ENCODE results near the gene SERPINB4.

DNA sequence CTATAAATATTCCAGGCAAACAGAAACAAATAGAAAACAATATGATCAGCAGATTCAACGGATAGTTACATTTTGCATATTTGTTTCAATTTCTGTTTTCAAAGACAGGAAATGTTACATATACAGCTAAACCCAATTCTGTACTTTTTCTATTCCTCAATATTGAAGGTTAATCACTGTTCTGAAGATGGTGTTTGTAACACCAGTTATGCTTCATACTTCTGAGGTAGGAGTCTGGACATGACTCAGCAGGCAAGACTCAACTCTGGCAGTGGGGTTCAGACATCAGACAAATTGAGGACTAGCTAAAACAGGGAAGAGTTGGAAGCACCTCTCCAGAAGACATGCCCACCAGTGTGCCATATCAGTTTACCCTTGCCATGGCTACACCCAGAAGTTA, 40.3 kb downstream of the SERPINB4 start:
- TF ChIP-seq, protein P1, sequence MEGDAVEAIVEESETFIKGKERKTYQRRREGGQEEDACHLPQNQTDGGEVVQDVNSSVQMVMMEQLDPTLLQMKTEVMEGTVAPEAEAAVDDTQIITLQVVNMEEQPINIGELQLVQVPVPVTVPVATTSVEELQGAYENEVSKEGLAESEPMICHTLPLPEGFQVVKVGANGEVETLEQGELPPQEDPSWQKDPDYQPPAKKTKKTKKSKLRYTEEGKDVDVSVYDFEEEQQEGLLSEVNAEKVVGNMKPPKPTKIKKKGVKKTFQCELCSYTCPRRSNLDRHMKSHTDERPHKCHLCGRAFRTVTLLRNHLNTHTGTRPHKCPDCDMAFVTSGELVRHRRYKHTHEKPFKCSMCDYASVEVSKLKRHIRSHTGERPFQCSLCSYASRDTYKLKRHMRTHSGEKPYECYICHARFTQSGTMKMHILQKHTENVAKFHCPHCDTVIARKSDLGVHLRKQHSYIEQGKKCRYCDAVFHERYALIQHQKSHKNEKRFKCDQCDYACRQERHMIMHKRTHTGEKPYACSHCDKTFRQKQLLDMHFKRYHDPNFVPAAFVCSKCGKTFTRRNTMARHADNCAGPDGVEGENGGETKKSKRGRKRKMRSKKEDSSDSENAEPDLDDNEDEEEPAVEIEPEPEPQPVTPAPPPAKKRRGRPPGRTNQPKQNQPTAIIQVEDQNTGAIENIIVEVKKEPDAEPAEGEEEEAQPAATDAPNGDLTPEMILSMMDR (IDR thresholded peaks at IDR 0.05), result no peak
- no peak for TF ChIP-seq POLR2A (IDR thresholded peaks at IDR 0.05; ENCODE audit: low read depth)
